HG02678 (cell line): ENCODE measurements around the gene SLC12A4.
"Not testable (repeated sequence)": the region's sequence is repeated elsewhere in the genome, so short reads cannot be mapped to it uniquely, and the experiment has no call there.

Experiments used
- ATAC-seq: cut with Tn5 transposase; IDR thresholded peaks from one replicate; pipeline ENCODE4 v1.9.1; 2021; ENCODE audit warnings: mild to moderate bottlenecking, moderate library complexity; ENCODE audit not compliant: unreplicated experiment

SLC12A4 gene

DNA sequence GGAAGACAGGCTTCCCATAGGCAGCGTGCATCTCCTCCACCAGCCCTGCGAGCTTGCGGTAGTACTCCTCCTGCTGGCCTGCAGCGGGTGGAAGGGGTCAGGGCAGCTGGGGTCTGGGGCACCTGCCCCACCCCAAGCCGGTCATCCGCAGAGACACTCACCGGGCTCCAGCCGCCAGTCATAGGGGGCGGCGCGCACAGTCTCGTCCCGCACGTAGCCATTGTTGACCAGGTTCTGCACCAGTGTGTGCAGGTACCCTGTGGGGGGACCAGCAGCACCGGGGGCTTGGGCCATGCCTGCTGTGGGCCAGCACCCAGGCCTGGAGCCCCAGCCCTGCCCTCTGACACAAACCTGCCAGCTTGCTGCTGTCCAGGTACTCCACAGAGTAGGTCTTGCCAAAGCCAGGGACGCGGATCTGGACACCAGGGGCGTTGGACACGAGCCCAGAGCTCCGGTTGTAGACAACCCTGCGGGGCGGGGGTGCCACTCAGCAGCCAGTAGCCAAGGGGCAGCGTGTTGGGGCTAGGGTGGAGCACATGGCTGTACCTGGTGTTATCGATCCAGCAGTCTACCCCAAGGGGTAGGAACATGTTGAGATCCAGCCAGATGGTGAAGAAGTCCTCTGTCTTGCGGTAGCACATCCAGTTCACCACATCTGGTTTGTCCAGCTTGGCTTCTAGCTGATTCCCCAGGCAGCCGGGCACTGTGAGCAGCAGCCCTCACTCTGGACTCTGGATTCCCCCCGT is 25.8 kb downstream of the SLC12A4 start:
- ATAC-seq = no peak

DNA sequence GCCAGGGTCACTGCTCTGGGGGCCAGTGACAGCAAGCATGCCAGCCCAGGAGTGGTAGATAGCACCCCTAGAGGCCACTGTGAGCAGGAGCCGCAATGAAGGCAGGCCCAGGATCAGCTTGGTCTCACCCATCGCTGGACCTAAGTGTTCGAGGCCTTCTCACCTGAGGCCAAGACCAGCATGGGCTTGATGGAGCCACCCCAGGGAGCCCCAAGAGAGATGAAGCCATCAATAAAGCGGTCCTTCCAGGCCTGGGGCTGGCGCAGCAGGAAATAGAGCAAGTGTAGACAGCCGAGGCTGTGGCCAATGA is 26.3 kb downstream of the SLC12A4 start:
- ATAC-seq = no peak

DNA sequence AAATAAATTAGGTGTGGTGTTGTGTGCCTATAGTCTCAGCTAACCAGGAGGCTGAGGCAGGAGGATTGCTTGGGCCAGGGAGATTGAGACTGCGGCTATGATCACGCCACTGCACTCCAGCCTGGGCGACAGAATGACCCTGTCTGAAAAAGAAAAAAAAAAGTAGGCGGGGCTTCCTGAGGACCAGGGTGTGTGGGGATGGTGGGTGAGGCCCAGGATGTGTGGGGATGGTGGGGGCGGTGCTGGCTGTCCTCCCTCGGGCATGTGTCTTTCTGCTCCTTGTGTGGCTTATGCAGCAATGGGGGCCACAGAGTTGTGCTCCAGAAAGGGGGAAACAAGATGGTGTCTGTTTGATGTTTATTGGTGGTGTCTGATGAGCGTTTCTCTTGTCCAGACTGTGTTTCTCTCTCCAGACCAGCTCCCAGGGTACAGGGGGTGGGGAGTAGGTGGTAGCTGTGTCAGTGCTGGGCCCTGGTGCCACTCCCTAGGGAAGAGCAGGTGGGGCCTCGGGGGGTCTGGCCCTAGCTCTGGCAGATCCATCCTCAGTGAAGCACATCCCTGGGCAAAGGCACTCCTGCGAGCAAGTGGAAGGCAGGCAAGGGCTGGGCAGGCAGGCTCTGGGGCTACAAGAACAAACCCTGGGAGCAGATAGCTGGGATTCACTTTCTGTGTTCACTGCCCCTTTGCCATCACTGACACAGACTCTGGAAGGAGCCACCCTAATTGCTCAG is 26.8 kb downstream of the SLC12A4 start:
- no peak for ATAC-seq

DNA sequence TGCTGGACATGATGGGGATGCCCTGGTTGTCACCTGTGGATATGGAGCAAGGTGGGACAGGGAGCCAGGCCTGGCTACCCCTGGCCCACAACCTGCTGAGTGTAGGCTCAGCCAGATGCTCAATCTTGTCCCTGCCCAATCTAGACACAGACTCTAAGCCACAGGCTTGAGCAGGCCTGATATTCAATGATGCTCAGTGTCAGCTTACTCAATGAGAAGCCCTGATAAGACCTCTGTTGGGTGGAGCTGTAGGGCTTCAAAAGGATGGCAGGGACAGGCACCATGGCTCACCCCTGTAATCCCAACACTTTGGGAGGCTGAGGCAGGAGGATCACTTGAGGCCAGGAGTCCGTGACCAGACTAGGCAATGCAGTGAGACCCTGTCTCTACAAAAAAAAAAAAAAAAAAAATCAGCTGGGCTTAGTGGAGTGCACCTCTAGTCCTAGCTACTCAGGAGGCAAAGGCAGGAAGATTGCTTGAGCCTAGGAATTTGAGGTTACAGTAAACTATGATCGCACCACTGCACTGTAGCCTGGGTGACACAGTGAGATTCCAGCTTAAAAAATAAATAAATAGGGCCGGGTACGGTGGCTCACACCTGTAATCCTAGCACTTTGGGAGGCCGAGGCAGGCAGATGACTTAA is 27.9 kb downstream of the SLC12A4 start:
- ATAC-seq = no peak

DNA sequence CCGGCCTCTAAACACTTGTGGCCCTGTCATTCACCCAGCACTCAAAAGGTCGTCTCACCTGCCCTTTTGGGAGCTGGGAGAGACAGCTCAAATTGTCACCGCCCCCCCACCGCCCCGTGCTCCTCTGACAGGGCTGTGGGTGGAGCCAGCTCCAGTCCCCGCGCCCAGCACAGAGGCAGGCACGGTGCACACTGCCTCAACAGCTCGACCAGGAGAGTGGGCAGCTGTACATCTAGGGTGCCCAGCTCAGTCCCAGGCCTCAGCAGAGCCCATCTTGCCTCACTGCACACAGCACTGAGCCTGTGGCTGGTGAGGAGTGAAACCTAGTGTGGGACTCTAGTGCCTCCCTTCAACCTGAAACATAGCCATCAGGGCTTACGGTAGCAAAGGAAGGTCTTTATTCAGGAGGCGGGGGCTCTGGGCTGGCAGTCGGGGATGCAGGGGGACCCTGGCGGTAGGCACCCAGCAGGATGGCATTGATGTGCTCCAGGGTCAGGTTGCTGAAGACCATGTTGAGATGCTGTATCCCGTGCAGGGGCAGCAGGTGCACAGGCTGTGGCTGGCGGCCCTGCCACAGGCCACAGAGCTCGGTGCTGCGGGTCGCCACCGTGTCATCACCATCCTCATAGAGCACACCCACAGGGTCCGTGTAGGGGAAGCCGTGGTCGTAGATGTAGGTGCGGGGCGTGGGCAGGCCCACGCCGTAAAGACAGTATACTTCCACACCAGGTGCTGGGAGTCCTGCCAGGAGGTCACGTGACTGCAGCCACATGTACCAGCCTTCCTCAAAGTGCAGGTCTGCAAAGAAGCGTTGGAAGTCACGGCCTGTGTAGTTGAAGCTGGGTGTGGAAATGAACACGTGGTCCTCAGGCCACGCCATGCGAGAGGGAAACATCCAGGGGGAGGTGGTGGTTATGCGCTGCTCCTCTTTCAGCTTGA is 28.7 kb downstream of the SLC12A4 start:
- ATAC-seq = no peak

DNA sequence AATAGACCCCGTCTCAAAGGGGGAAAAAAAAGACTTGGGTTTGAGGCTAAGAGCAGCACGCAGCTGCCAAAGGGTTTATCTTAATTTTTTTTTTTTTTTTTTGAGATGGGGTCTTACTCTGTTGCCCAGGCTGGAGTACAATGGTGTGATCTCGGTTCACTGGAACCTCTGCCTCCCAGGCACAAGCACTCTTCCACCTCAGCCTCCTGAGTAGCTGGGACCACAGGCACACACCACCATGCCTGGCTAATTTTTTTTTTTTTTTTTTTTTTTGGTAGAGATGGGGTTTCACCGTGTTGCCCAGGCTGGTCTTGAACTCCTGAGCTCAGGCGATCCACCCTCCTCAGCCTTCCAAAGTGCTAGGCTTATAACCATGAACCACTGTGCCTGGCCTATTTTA is 30.7 kb downstream of the SLC12A4 start:
- ATAC-seq = not testable (repeated sequence)

DNA sequence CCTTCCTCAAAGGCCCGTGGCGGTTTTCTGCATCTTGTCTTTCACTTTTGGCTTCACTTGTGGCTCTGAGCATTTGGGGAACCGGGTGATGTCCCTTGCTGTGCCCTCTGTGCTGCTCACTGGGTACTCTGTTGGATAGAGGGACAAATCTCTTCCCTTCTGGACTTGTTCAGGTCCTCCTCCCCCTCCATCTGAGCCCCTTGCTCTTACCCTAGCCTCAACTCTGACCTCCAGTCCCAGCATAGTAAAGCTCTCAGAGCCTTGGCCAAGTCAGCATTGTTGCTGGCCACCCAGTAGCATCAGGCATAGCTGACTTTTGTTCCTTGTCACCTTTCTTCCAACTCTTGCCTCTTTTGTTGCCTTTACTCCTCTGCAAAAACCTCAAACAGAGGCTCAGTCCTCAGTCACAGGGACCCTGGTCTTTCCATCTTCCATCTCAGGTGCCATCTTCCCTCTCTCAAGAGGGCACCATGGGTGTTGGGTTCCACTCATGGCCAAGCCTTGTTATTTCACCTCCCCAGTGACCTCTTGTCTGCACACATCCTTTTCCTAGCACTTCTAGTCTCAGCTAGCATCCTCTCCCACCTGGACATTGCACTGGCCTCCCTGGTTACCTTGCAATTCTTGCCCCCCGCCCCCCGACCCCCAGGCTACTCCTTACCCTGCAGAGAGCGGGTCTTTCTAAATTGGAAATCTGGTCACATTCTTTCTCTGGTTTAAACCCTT is 31.4 kb downstream of the SLC12A4 start:
- ATAC-seq = peak; percentile 52

DNA sequence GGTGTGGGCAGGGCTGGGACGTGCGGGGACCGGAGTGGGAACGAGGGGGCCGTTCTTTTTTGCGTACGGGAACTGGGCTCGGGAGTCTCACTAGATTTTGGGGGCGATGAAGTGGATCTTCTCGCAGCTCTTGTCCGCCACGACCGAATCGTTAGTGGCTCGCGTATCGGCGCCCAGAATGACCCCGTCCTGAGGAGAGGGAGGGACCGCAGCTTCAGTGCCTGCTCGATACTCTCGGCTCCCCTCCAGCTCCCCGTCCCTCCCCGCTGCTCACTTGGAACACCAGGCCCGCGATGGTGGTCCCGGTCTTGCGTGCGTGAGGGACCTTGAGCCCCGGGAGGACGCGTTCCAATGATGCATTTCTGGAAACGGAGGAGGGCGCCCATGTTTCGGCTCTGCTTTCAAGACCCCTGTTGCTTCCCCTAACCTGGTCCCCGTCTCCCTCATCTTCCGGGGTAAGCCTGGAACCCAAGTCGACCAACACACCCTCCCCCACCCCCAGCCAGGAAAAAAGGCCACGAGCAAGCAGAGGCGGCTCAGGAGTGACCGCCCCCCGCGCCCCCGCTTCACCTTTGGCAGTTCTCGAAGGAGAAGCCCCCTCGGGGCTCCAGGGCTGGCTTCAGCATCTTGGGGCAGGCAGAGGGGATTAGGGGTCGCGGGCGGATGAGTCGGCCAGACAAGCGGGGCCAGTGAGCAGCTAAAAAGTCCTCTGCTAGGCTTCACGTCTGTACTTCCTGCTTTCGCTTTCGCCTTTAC is 32.1 kb downstream of the SLC12A4 start, which contains the start of gene PSMB10:
PSMB10 (minus strand) TSS at position 727 of the 756 bp plus-strand sequence; CDS start at position 626, 101 bp downstream.
- peak; percentile 3 for ATAC-seq

DNA sequence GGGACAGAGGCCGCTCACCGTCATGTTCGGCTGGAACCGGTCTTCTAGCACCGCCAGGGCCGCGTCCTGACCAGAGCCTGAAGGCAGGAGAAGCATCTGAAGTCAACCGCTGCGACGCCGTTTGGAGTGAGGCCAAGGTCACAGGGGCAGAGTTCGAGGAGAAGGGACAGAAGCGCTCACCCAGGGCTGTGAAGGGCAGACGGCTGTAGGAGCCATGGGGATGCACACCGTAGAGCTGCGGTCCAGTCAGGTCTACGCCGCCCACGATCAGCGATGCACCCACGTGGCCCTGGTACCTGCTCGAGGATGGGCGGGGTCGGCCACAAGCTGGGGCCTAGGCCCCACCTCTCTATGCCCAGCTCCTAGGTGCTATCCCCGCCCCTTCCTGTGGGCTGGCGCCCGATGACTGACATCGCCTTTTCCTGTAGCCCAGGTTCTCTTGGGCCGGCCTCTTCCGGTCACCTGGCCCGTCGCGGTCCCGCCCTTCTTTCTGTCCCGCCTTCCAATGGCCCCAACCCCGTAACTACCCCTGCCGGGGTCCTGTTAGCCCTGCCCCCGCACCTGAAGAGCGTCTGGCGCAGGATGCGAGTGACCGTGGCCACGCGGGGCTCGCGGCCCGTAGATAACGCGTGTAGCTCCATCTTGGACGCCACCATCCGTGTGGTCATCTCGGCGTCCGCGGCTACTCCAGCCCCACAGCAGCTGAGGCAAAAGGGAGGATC is 32.9 kb downstream of the SLC12A4 start:
- peak; percentile 92 for ATAC-seq

DNA sequence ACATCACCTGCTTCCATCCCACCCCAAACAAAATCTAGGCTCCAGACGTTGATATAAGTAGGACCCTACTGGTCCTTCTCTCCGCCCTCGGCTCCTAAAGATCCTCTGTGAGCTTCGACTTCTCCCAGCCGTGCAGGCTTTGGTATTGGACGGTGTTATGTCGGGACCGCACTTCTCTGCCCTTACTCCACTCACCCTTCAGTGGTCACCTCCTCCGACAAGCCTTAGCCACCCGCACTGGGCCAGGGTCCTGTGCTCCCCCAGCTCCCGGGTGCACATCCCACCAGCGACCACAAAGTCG is 33.4 kb downstream of the SLC12A4 start:
- ATAC-seq = no peak

DNA sequence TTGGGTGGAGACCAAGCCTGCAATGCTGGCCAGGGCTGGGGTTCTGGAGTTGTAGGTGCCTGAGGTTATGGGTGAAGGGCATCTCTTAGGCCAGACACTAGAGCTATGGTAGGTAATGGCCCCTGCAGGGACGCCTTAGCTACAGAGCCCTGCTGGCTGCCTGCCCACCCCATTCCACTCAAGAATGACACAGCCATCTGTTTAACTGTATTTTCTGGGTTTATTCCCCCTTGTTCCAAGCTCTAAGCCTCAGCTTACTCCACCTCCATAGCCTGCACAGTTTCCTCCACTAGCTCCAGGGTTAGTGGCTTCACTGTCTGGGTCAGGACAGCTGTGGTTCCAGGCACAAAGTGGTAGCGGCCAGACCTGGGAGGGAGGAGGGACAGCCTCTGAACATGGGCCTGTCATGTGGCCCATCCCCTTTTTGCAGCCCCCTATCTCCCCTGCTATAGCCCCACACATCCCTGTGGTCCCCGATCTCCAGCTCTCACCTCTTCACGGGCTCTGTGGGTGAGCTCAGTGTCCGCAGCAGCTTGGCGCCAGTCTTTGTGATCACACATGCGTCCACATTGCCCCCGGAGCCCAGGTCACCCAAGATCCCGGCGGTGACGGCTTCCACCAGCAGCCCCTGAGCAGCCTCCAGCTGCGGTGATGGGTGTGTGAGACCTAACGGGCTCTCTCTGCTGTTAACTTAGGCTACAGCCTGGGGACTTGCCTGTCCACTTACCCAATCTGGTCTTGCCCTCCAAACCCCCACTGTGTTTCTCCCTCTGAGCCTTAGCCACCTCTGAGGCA is 33.9 kb downstream of the SLC12A4 start:
- no peak for ATAC-seq

DNA sequence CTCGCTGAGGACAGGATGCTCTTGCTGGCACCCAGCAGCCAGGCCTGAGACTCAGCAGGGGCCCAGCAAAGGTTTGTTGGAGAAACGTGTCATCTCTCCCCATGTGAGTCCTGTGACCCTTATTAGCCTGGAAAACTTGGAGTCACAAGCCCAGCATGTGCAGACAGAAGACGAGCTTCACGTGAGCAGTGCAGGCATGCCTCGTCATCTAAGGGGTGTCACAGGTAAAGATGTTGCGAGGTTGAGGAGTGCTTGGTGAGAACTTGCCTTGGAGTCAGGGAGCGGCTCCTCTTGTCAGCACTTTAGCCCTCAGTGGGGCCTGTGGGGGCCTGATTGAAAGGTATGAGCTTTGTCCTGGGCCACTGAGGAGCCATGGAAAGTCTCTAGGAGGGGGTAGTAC is 34.6 kb downstream of the SLC12A4 start:
- ATAC-seq = no peak

DNA sequence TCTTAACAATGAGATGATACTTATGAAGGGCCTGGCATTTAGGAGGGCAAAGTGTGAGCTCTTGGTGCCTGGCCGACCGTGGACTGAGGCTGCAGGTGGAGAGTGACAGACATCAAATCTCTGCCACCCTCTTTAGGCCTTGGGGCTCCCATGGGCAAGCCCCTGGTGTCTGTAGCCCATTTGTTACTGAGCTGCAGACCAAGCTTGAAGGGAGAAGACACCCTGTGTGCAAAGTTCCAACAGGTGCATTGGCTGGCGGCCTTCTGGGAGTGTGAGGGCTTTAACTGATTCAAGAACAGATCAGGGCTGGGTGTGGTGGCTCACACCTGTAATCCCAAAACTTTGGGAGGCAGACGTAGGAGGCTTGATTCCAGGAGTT is 36.0 kb downstream of the SLC12A4 start:
- no peak for ATAC-seq

DNA sequence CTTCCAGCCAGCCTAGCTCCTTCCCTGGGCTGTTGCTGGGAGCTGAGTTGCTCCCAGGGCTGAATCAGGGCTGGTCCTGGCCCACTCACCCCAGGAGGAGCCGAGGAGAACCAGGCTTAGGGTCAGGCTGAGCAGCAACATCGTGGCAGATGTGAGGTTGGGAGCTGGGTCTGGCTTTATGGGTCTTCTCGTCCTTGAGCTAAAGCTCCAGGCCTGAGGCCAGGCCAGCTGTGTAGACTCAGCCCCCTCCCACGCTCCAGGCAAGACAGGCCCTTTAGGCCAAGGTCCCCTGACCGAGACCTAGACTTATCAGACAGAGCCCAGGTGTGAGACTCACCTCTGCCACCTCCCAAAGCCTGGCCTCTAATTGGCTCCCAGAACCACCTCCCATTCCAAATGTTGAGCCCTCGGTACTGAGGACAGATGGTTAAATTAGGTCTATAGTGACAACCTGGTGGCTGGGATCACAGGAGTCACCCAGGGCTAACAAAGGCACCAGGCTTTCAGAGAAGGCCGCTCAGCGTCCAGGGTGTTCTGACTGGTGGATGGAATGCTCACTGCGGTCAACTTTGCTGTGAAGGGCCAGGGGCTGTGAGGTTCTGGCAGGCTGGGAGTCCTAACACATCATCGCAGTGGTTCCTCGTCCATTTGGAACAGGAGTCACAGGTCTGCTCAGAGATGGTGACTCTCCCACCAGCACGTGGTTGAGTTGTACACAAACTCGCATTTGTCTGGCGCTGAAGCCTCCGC is 36.5 kb downstream of the SLC12A4 start, which contains the start of gene CTRL:
CTRL (minus strand) TSS at position 151 of the 750 bp plus-strand sequence; CDS start at position 141, 10 bp downstream.
- no peak for ATAC-seq

DNA sequence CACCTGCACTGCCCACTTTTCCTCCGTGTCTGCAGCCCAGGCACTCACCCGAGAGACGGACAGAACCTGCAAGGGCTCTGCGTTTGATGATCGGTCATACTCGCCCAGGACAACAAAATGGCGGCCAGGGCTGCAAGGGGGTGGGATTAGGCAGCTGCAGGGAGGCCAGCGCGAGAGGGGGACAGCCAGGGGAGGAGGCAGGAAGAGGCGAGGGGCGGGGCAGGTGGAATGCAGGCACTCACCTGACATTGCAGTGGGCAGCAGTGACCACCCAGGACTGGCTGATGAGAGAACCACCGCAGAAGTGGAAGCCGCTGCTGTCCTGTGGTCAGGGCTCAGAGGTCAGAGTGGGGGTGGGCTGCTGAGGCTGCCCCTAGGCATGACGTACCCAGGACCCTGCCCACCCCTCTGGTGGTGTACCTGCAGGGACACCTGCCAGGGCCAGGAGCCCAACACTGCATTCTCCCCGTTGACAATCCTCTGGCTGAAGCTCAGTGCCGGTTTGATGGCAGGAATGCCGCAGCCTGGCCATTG is 37.7 kb downstream of the SLC12A4 start:
- ATAC-seq = no peak

DNA sequence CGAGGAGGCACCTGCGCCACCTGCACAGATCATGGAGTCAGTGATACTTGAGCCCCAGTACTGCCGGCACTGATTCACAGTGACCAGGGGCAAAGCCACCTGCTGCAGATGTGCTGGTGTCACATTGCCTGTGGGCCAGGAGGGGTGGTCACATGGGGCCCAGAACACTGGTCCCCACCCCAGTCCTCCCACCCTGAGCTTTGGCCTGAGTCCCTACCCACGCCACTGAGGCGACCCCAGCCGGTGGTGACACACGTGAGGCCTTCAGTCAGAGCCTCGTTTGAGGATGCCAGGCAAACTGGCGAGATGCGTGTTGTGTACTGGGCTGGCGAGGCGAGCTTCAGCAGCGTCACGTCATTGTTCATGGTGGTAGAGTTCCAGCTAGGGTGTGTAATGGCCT is 38.2 kb downstream of the SLC12A4 start:
- no peak for ATAC-seq
